Islet of Langerhans (tissue), 1 donor: ENCODE results near the gene TNFRSF18.

Source experiments
- FAIRE-seq: peaks from one replicate; lab custom pipeline; 2011; peaks lifted over from hg19 to GRCh38; lab: Jason Lieb, UNC

The TNFRSF18 gene

DNA sequence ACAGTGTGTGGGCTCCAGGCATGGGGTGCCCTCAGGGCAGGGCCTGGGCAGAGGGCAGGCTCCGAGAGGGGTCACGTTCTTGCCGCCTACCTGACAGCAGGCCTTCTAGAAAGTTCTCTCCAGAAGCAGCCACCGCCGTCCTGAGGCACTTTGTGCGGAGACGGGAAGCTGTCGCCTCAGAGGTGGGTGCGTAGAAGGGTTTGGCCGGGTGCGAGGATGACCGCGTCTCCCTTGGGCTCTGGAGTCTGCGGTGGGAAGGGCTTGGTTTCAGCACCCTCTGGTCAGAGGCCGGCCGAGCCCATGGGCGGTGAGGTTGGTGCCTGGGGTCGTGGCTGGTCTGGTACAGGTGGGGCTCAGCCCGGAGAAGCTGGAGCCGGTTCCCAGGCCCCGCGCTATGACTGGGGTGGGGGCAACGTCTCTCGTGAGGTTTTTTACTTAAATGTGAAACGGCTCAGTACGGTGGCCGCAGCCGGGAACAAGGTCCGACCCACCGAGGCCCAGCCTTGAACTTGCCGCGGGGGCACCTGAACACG lies 42.8 kb downstream of the TNFRSF18 start:
- no peak for FAIRE-seq

DNA sequence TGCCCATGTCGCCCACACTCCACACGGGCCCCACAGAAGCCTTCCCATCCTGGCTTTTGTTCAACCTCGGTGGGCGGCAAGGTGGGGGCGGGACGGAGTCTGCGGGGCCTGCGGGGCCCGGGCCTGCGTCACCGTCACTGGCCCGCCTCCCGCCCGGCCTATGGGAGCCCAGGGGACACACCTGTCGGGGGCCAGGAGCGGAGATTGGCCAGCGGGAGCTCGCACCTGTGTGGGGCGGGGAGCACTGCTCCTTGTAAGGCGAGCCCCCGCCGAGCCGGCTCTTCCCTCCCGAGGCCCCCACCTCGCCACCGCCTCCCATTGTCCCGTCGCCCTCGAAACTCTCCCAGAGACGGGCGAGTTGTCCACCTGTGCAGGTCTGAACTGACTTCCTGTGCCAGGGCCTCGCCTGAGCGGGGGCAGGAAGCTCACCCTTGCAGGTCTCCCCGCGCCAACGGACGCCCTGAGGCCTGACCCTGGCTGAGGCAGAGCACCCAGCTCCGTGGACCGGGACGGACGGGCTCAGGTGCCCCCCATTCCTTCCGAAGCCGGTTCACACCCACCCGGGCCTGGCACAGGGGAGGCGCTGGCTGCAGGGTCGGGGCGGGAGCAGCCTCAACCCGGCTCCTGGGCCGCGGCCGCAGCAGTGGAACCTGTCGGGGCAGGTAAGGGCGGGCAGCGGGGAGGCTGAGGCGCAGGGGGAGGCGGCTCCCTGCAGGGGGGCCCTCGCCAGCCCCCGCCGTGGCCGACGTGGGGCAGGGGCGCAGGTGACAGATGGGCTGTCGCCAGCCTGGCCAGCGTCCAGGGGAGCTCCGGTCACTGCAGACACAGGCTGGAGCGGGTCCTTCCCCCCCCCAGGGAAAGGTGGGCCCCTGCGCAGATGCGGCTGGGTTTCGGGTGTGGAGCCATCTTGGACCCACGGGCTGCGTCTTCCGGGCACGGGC lies 43.5 kb downstream of the TNFRSF18 start:
- FAIRE-seq = no peak

DNA sequence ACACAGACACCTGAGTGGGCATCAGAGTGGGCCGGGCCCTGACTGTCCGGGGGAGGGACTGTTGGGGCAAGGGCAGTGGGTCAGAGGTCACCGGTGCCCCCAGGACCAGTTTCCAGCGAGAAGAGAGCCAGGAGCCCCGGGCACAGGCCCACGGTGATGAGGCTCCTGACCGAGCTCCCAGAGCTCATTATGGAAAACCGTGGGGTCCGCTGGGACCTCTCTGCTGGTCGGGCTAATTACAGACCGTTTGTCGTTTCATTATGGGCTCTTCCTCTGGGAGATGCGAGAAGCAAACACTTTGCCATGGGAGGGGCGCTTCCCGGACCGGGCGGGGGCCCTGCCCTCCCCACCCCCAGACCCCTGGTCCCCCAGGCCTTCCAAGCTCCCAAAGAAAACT lies 44.7 kb downstream of the TNFRSF18 start:
- FAIRE-seq = no peak

- no peak for FAIRE-seq
Observed at GRCh38 chr1:1161078-1161682, 45.2 kb downstream of the TNFRSF18 start.

DNA sequence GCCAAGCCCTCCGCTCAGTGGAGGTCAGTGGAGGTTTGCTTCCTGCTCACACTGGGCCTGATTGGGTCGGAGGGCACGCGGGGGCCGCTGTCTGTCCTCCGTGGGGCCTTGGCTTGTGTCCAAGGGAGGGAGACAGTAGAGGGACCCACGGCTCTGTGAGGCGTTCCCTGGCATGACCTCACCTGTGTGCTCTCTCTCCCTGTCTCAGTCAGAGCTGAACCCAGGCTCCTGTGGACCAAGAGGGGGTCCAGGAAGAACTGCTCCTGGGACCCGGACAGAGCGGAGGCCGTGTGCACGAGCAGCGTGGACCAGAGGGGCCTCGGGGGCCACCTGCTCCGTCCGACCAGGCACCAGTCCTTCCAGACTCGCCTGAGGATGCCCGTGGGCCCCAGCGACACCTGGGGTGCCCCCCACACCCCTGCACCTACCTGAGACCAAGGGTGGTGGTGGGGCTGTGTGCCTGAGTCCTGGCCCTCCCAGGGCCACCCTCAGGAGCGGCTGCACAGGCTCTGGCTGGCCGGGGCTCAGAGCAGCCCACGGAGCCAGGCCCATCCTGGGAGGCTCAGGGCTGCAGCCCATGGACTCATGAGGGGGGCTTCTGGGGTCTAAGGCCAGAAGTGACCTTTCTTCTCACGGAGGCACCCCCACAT lies 46.0 kb downstream of the TNFRSF18 start:
- no peak for FAIRE-seq

DNA sequence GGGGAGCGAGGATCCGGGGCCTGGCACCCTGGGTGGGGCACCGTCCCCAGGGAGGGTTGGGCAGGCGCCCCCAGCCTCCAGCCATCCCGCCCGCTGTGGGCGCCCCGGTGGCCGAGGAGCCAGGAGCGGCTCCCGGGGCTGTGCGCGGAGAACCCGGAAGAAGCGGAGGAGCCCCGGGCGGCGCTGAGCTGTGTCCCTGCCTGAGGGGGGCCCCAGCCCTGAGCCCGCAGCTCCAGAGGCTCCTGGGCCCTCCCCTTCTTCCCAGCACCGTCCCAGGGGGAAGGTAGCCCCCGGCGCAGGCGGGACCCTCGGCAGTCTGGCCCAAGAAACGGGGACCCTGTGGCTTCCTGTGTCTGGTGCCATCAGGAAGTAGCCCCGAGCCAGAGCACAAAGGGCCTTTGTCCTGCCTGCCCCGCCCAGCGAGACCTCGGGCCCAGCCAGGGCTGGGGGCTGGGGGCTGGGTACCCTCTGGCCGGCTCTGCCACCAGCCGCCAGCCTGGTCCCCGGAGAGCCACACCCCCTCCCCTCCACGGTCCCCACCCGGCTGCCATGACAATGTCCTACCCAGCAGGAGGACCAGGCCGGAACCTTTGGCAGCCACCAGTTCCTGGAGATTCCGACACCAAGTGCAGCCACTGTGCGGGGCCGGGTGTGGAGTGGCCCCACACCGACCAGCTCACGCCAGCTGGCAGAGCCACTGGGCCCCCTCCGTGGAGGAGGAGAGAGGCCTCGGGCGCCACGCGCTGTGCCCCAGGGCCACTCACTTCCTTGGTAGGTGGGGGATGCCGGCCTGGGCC lies 48.3 kb downstream of the TNFRSF18 start:
- no peak for FAIRE-seq

- FAIRE-seq = no peak
Observed at GRCh38 chr1:1157426-1157913, 48.9 kb downstream of the TNFRSF18 start.

GRCh38 chr1:1157033-1157365 lies 49.4 kb downstream of the TNFRSF18 start:
- no peak for FAIRE-seq

DNA sequence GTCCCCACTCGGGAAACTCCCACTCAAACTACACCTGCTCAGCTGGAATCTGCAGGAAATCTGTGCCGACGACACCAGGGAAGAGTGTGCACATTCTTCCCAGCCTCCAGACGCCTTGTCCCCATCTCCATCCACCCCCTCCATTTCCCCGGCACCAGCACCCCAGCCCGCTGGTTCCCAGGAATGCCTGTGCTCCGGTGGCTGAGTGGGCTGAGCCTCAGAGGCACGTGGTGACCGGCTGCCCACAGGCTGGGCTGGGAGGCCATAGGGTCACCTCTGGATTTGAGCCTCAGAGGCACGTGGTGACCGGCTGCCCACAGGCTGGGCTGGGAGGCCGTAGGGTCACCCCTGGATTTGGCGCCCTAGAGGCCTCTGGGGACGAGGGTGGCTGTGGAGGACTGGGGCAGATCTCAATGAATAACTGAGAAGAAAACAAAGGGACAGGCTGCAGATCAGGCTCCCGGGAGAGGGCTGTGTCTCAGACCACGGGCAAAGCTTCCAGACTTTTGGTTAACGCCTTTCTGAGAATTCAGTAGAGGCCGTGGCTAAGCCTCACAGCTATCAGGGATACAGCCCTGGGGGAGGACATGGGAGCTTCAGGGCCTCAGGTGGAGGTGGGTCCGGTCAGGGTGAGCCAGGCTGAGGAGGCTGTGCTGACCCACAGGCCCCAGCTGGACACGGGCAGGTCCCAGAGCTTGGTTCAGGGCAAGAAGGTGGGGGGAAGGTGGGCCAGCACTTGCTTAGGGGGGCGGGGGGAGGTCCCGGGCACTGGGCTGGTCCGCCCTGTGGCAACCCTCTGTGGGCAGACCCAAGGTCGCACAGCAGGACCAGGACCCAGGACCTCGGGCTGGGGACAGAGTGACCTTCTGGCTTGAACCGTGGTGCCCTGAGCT lies 50.0 kb downstream of the TNFRSF18 start:
- no peak for FAIRE-seq

GRCh38 chr1:1155258-1155657 lies 51.1 kb downstream of the TNFRSF18 start:
- no peak for FAIRE-seq

GRCh38 chr1:1153874-1154273 lies 52.5 kb downstream of the TNFRSF18 start:
- no peak for FAIRE-seq
